ENCODE measurements around the gene THOC7. TPM values are rescaled to one million over a fixed set of nuclear protein-coding genes. Genes with fewer than 3 reads are reported as not detected.

Gene THOC7
- total and polyA plus RNA-seq, 2 of the 4 experiments (the other 2 are of a cell fraction): 25.8 to 55.9 TPM

- no peaks in the 10 kb centered on the region for H3K79me1 ChIP-seq (ENCODE audit: low read depth in 1 of 2, low read length in 2 of 2)
- no peak overlapping the region for H3K4ac ChIP-seq (ENCODE audit: low read depth, low read length)
- intact Hi-C loops (cut with micrococcal nuclease) (loop anchor here (1.0 kb wide), 3 partner anchors 157 to 1196 kb away; no protein-coding TSS in a partner anchor), dilution Hi-C loops (cut with HindIII; ENCODE audit: low sequenced_read_pairs, unreplicated experiment) (no loop called here), in situ Hi-C loops (cut with MboI; ENCODE audit: low sequenced_read_pairs) (loop anchor here (5.0 to 25.0 kb wide), 2 partner anchors 466 to 1206 kb away; no protein-coding TSS in a partner anchor)
- no peak overlapping the region for H2AFZ ChIP-seq (replicated peaks; ENCODE audit: low read length, poor library complexity)
- H4K20me1 ChIP-seq (ENCODE audit: insufficient read depth, low read length): no peaks in the 10 kb centered on the region
- no peaks in the 10 kb centered on the region for H3K27me3 ChIP-seq (ENCODE audit: control insufficient read depth, insufficient read depth, low read length)
- H2BK5ac ChIP-seq (ENCODE audit: low read depth, low read length, poor library complexity, severe bottlenecking): no peak overlapping the region
- no peak overlapping the region for H3K14ac ChIP-seq (replicated peaks; ENCODE audit: low read depth, low read length)
- no peaks in the 10 kb centered on the region for H3K36me3 ChIP-seq (ENCODE audit: control insufficient read depth, insufficient read depth, low read length)
- peak; percentile 85 for ATAC-seq (ENCODE audit: low read depth)
- no peaks in the 10 kb centered on the region for H3K4me1 ChIP-seq (ENCODE audit: control insufficient read depth, insufficient read depth, low read length)
- no peak overlapping the region for H3K27ac ChIP-seq (ENCODE audit: insufficient read depth, low read length)
- ChIA-PET CTCF (interaction anchor here (0.6 to 5.7 kb wide), 10 partner anchors 10 to 633 kb away, joined by 3 to 52 read pairs (median 3); no protein-coding TSS in a partner anchor), POLR2A (ENCODE audit: unreplicated experiment) (no interaction called here)
- BruUV-seq (replicated peaks): no TSS peak
- H4K91ac ChIP-seq (ENCODE audit: insufficient read depth, low read depth, low read length): no peak overlapping the region
- no peak overlapping the region for H2BK20ac ChIP-seq (ENCODE audit: low read depth, low read length)
- no peak overlapping the region for H3K4me3 ChIP-seq (ENCODE audit: insufficient read depth, low read depth, low read length)
- H3K9me3 ChIP-seq (ENCODE audit: control insufficient read depth, insufficient read depth, low read length): no peaks in the 10 kb centered on the region
- WGBS, 2 experiments (ENCODE audit: extremely low coverage in 2 of 2, insufficient read length in 1 of 2): no CpG with 5 or more reads among the region's 10 CpGs
- peak; percentile 61 for DNase-seq
- peaks cover 1% of the 10 kb centered on the region; the same call in 1 of the 2 replicates for H3K9me1 ChIP-seq (ENCODE audit: insufficient read depth, low read length)
- H3K9ac ChIP-seq (ENCODE audit: low read depth, low read length): no peak overlapping the region
- no peak overlapping the region for H2AK9ac ChIP-seq (replicated peaks; ENCODE audit: low read depth, low read length, poor library complexity)
- no peak overlapping the region for H3K18ac ChIP-seq (ENCODE audit: low read depth, low read length)
- no peak overlapping the region for H2BK120ac ChIP-seq (ENCODE audit: low read depth, low read length)
- TF ChIP-seq BHLHE40 (IDR thresholded peaks at IDR 0.05; ENCODE audit: low read depth, low read length) (no peak), FOS (IDR thresholded peaks at IDR 0.05; ENCODE audit: low read depth, low read length) (no peak), USF2 (IDR thresholded peaks at IDR 0.05; ENCODE audit: low read depth, low read length) (no peak), CTCF (conservative IDR thresholded peaks at IDR 0.05; ENCODE audit: low read depth, low read length) (peak; percentile 85), RAD21 (IDR thresholded peaks at IDR 0.05; ENCODE audit: low read length) (peak; percentile 90), SMC3 (IDR thresholded peaks at IDR 0.05; ENCODE audit: low read depth, low read length) (peak; percentile 86), CEBPB (IDR thresholded peaks at IDR 0.05; ENCODE audit: low read depth, low read length) (0 out of 2 replicates have a peak, but pooled peaks have one; percentile 24)
- no peak overlapping the region for H3K23ac ChIP-seq (ENCODE audit: low read depth, low read length)
- no peak overlapping the region for H3K4me2 ChIP-seq (ENCODE audit: low read depth, low read length)
- no peak overlapping the region for H4K8ac ChIP-seq (ENCODE audit: low read depth in 2 of 2, low read length in 2 of 2)
- no peak overlapping the region for H3K56ac ChIP-seq (ENCODE audit: extremely low read depth, insufficient read depth, low read length)
- H4K5ac ChIP-seq (ENCODE audit: low read depth, low read length): no peak overlapping the region
- no peak overlapping the region for H2AK5ac ChIP-seq (ENCODE audit: low read depth, low read length)
- no peak overlapping the region for H2BK15ac ChIP-seq (ENCODE audit: low read depth, low read length)
These were observed 45.1 kb downstream of the THOC7 start for GRCh38 chr3:63818282-63819150.
